Measurements from ENCODE around the gene ERCC6. TPM values are rescaled to one million over a fixed set of nuclear protein-coding genes. Genes with fewer than 3 reads are reported as not detected.
A peak's percentile ranks its signal among the peaks of the same experiment; 100 is the strongest.

ERCC6 gene
- total RNA-seq, 1 donor from 2014 or later: 16.2 TPM

- no peak overlapping the region for H3K4me3 ChIP-seq
- no peaks in the 10 kb centered on the region for H3K9me3 ChIP-seq
- H3K27me3 ChIP-seq: no peaks in the 10 kb centered on the region
- no peak for DNase-seq (ENCODE audit: low spot score in 2 of 2)
- peaks cover 3% of the 10 kb centered on the region in 2 donors for H3K4me1 ChIP-seq
- no peaks in the 10 kb centered on the region for H3K36me3 ChIP-seq
- intact Hi-C loops (cut with DNase I): no loop called here
- TF ChIP-seq CTCF (IDR thresholded peaks at IDR 0.05): no peak
- no peak overlapping the region for H3K27ac ChIP-seq
These were observed 29.3 kb upstream of the ERCC6 start for GRCh38 chr10:49568235-49568634.

GRCh38 chr10:49567810-49568209 lies 28.9 kb upstream of the ERCC6 start:
- intact Hi-C loops (cut with DNase I): no loop called here
- no peaks in the 10 kb centered on the region for H3K27me3 ChIP-seq
- no peaks in the 10 kb centered on the region for H3K9me3 ChIP-seq
- H3K36me3 ChIP-seq: no peaks in the 10 kb centered on the region
- no peak for DNase-seq (ENCODE audit: low spot score in 2 of 2)
- H3K4me1 ChIP-seq: peaks cover 3% of the 10 kb centered on the region in 2 donors
- no peak overlapping the region for H3K27ac ChIP-seq
- no peak for TF ChIP-seq CTCF (IDR thresholded peaks at IDR 0.05)
- no peak overlapping the region for H3K4me3 ChIP-seq

- DNase-seq (ENCODE audit: low spot score in 2 of 2): no peak
- peak overlapping the region; percentile 5 to 10 for H3K27ac ChIP-seq
- H3K4me3 ChIP-seq: no peak overlapping the region
- H3K27me3 ChIP-seq: no peaks in the 10 kb centered on the region
- intact Hi-C loops (cut with DNase I): no loop called here
- H3K36me3 ChIP-seq: no peaks in the 10 kb centered on the region
- no peaks in the 10 kb centered on the region for H3K9me3 ChIP-seq
- TF ChIP-seq CTCF (IDR thresholded peaks at IDR 0.05): no peak
- peaks cover 3% of the 10 kb centered on the region in 2 donors for H3K4me1 ChIP-seq
These were observed 25.6 kb upstream of the ERCC6 start for GRCh38 chr10:49564461-49565009.

GRCh38 chr10:49562893-49563292 lies 24.0 kb upstream of the ERCC6 start:
- intact Hi-C loops (cut with DNase I): no loop called here
- TF ChIP-seq CTCF (IDR thresholded peaks at IDR 0.05): no peak

GRCh38 chr10:49560526-49560925 lies 21.6 kb upstream of the ERCC6 start:
- no peak overlapping the region for H3K27ac ChIP-seq
- no peak overlapping the region for H3K4me3 ChIP-seq
- peaks cover 3% of the 10 kb centered on the region in 2 donors for H3K4me1 ChIP-seq
- H3K36me3 ChIP-seq: no peaks in the 10 kb centered on the region
- intact Hi-C loops (cut with DNase I): no loop called here
- TF ChIP-seq CTCF (IDR thresholded peaks at IDR 0.05): no peak
- DNase-seq (ENCODE audit: low spot score in 2 of 2): no peak
- H3K9me3 ChIP-seq: no peaks in the 10 kb centered on the region
- H3K27me3 ChIP-seq: no peaks in the 10 kb centered on the region

More at GRCh38 chr10:49562893-49563292, 24.0 kb upstream of the ERCC6 start:
- no peak for DNase-seq (ENCODE audit: low spot score in 2 of 2)
- Histone ChIP-seq H3K4me1 (peaks cover 3% of the 10 kb centered on the region in 2 donors), H3K27me3 (no peaks in the 10 kb centered on the region), H3K27ac (no peak overlapping the region), H3K4me3 (no peak overlapping the region), H3K36me3 (no peaks in the 10 kb centered on the region), H3K9me3 (no peaks in the 10 kb centered on the region)

GRCh38 chr10:49559476-49559875 lies 20.6 kb upstream of the ERCC6 start:
- Histone ChIP-seq H3K36me3 (no peaks in the 10 kb centered on the region), H3K4me1 (peaks cover 0 to 3% of the 10 kb centered on the region in 2 donors), H3K27ac (no peak overlapping the region), H3K9me3 (no peaks in the 10 kb centered on the region), H3K4me3 (no peak overlapping the region), H3K27me3 (no peaks in the 10 kb centered on the region)
- intact Hi-C loops (cut with DNase I): no loop called here
- no peak for DNase-seq (ENCODE audit: low spot score in 2 of 2)
- TF ChIP-seq CTCF (IDR thresholded peaks at IDR 0.05): no peak
